HG03378 (cell line): ENCODE data around the gene ZFP36.

Experiments
- ATAC-seq: cut with Tn5 transposase; IDR thresholded peaks from one replicate; pipeline ENCODE4 v1.9.1; 2021; ENCODE audit warnings: mild to moderate bottlenecking, moderate library complexity; ENCODE audit not compliant: unreplicated experiment

The ZFP36 gene

GRCh38 chr19:39403331-39404312 lies 3.0 kb upstream of the ZFP36 start:
- ATAC-seq: peak; percentile 23

- no peak for ATAC-seq
Measured at GRCh38 chr19:39405261-39405957, 1.2 kb upstream of the ZFP36 start.

- ATAC-seq: no peak
Measured at GRCh38 chr19:39405958-39406655, 540 bp upstream of the ZFP36 start.

GRCh38 chr19:39407410-39407659 lies 688 bp downstream of the ZFP36 start:
- ATAC-seq: no peak

GRCh38 chr19:39407660-39408391 lies 1.2 kb downstream of the ZFP36 start:
- ATAC-seq: no peak

GRCh38 chr19:39408392-39409207 lies 2.0 kb downstream of the ZFP36 start:
- ATAC-seq: no peak

- ATAC-seq: no peak
Measured at GRCh38 chr19:39409208-39410016, 2.8 kb downstream of the ZFP36 start.

GRCh38 chr19:39410017-39410830 lies 3.6 kb downstream of the ZFP36 start:
- ATAC-seq: no peak

GRCh38 chr19:39410831-39411080 lies 4.1 kb downstream of the ZFP36 start:
- ATAC-seq: no peak

GRCh38 chr19:39411081-39411831 lies 4.6 kb downstream of the ZFP36 start:
- ATAC-seq: no peak

- ATAC-seq: peak; percentile 37
Measured at GRCh38 chr19:39411832-39412099, 5.1 kb downstream of the ZFP36 start.

GRCh38 chr19:39412100-39412866 lies 5.6 kb downstream of the ZFP36 start, which contains the start of gene PLEKHG2:
Gene PLEKHG2, plus strand, starts transcription at chr19:39412669. Its CDS starts 1,418 bp downstream, at chr19:39414087.
- ATAC-seq: peak; percentile 63

GRCh38 chr19:39412867-39413271 lies 6.2 kb downstream of the ZFP36 start:
- ATAC-seq: no peak

- no peak for ATAC-seq
Measured at GRCh38 chr19:39413272-39413910, 6.7 kb downstream of the ZFP36 start.

GRCh38 chr19:39413911-39414608 lies 7.4 kb downstream of the ZFP36 start:
- ATAC-seq: no peak
